Measurements from ENCODE around the gene OR7A5. TPM values are rescaled to one million over a fixed set of nuclear protein-coding genes. Genes with fewer than 3 reads are reported as not detected.

OR7A5 gene
- polyA plus RNA-seq, 1 of the 3 experiments (the other 2 are of a cell fraction): not detected

DNA sequence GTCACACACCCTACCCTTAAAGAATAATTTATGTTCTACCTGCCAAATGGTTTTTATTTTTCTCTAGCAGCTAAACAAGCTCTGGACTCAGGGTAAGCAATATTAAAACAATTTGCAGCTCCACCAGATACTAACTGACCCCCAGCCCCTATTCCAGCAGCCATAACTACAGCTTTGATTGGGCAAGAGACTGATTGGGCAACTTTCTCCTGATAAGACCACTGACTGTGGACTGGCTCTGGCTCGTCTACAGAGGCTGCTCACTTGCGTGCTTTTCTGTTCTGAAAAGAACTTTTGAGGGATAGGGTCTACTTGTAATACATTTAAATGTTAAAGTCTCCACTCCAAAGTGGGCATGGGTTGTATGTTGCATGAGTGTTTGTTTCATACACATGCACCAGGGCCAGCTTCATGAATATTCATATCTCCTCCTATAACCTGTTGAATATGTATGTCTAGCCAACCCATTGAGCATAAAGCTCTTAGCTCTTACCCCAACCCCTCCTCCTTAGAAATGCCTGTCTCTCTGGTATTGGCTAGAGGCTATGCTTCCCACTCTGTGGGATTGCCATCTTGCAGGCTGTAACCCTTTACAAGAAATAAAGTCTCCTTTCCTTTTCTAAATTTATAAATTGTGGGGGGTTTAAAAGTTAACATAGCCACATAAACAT is 19.9 kb downstream of the OR7A5 start:
- 4% methylated on average over 2 of the region's 2 CpGs for WGBS (ENCODE audit: low lambda C conversion rate)
- TF ChIP-seq EZH2phosphoT487 (IDR thresholded peaks at IDR 0.05; ENCODE audit: borderline replicate concordance, low read depth) (no peak), CHD2 (IDR thresholded peaks at IDR 0.05; ENCODE audit: low read length, partially characterized antibody) (no peak), YY1 (IDR thresholded peaks at IDR 0.05; ENCODE audit: low read depth) (no peak), SMC3 (IDR thresholded peaks at IDR 0.05; ENCODE audit: low read depth, low read length) (no peak)
- no peak overlapping the region for H2AFZ ChIP-seq (ENCODE audit: low read depth)
- no peak overlapping the region for H3K27ac ChIP-seq (ENCODE audit: low read depth in 2 of 2, low read length in 1 of 2)
- peaks cover 22% of the 10 kb centered on the region; the same call in 1 of the 2 replicates for H3K27me3 ChIP-seq (ENCODE audit: insufficient read depth)
- H3K36me3 ChIP-seq (replicated peaks in 1 of 2; ENCODE audit: control insufficient read depth in 1 of 2, insufficient read depth in 2 of 2, low read length in 1 of 2): no peaks in the 10 kb centered on the region
- ChIA-PET CTCF (no interaction called here), POLR2A (no interaction called here)
- no peak for DNase-seq
- H3K4me3 ChIP-seq (ENCODE audit: low read depth in 2 of 2, low read length in 1 of 2): no peak overlapping the region
- no peak overlapping the region for H3K9ac ChIP-seq
- H3K4me1 ChIP-seq (ENCODE audit: control insufficient read depth in 1 of 2, insufficient read depth in 2 of 2, low read depth in 1 of 2, low read length in 1 of 2): no peaks in the 10 kb centered on the region
- no peak overlapping the region for H3K4me2 ChIP-seq
- H4K20me1 ChIP-seq (ENCODE audit: insufficient read depth): no peaks in the 10 kb centered on the region
- no peaks in the 10 kb centered on the region for H3K9me2 ChIP-seq
- H3F3A ChIP-seq (replicated peaks; ENCODE audit: insufficient read depth): no peaks in the 10 kb centered on the region
- no peaks in the 10 kb centered on the region for H3K9me3 ChIP-seq
- no peaks in the 10 kb centered on the region for H3K79me2 ChIP-seq (ENCODE audit: insufficient read depth)

GRCh38 chr19:14809272-14810057 is 25.5 kb downstream of the OR7A5 start:
- H3K9me3 ChIP-seq: no peaks in the 10 kb centered on the region
- no peaks in the 10 kb centered on the region for H3K36me3 ChIP-seq (replicated peaks in 1 of 2; ENCODE audit: control insufficient read depth in 1 of 2, insufficient read depth in 2 of 2, low read length in 1 of 2)
- H3K4me2 ChIP-seq: no peak overlapping the region
- no peak overlapping the region for H3K9ac ChIP-seq
- no peaks in the 10 kb centered on the region for H3K79me2 ChIP-seq (ENCODE audit: insufficient read depth)
- ChIA-PET POLR2A (no interaction called here), CTCF (no interaction called here)
- no peak overlapping the region for H3K4me3 ChIP-seq (ENCODE audit: low read depth in 2 of 2, low read length in 1 of 2)
- H3K9me2 ChIP-seq: no peaks in the 10 kb centered on the region
- TF ChIP-seq JUND (IDR thresholded peaks at IDR 0.05): no peak
- no peak for TF ChIP-seq TEAD4 (IDR thresholded peaks at IDR 0.05; ENCODE audit: borderline replicate concordance, insufficient read depth)
- H3K27me3 ChIP-seq (ENCODE audit: insufficient read depth): peaks cover 33% of the 10 kb centered on the region; the same call in 1 of the 2 replicates
- no peaks in the 10 kb centered on the region for H3F3A ChIP-seq (replicated peaks; ENCODE audit: insufficient read depth)
- no peaks in the 10 kb centered on the region for H3K4me1 ChIP-seq (ENCODE audit: control insufficient read depth in 1 of 2, insufficient read depth in 2 of 2, low read depth in 1 of 2, low read length in 1 of 2)
- WGBS (ENCODE audit: low lambda C conversion rate): 3% methylated on average over 9 of the region's 9 CpGs
- no peaks in the 10 kb centered on the region for H4K20me1 ChIP-seq (ENCODE audit: insufficient read depth)
- DNase-seq: no peak
- H2AFZ ChIP-seq (ENCODE audit: low read depth): no peak overlapping the region
- no peak overlapping the region for H3K27ac ChIP-seq (ENCODE audit: low read depth in 2 of 2, low read length in 1 of 2)

DNA sequence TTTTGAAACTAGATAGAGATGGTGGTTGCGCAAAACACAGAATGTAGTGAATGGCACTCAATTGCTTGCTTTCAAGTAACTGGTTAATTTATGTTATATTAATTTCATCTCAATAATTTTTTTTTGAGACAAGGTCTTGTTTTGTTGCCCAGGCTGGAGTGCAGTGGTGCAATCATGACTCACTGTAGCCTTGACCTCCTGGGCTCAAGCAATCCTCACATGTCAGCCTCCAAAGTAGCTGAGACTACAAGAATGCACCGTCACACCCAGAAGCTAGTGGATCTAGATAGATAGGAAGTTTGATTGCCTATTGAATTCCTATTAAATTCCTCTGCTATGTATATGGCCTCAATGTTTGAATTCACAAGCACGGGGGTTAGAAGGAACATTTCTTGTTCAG is 30.2 kb downstream of the OR7A5 start:
- Histone ChIP-seq H2AFZ (ENCODE audit: low read depth) (no peak overlapping the region), H3K27ac (ENCODE audit: low read depth in 2 of 2, low read length in 1 of 2) (no peak overlapping the region), H4K20me1 (ENCODE audit: insufficient read depth) (no peaks in the 10 kb centered on the region), H3K9me3 (no peaks in the 10 kb centered on the region), H3F3A (replicated peaks; ENCODE audit: insufficient read depth) (no peaks in the 10 kb centered on the region), H3K27me3 (ENCODE audit: insufficient read depth) (peaks cover 24% of the 10 kb centered on the region; the same call in 1 of the 2 replicates), H3K4me3 (ENCODE audit: low read depth in 2 of 2, low read length in 1 of 2) (no peak overlapping the region), H3K9me2 (no peaks in the 10 kb centered on the region), H3K4me1 (ENCODE audit: control insufficient read depth in 1 of 2, insufficient read depth in 2 of 2, low read depth in 1 of 2, low read length in 1 of 2) (no peaks in the 10 kb centered on the region), H3K4me2 (no peak overlapping the region), H3K9ac (no peak overlapping the region), H3K36me3 (replicated peaks in 1 of 2; ENCODE audit: control insufficient read depth in 1 of 2, insufficient read depth in 2 of 2, low read length in 1 of 2) (no peaks in the 10 kb centered on the region), H3K79me2 (ENCODE audit: insufficient read depth) (no peaks in the 10 kb centered on the region)
- DNase-seq: no peak
- CTCF ChIA-PET: interaction anchor here (1.4 kb wide), 1 partner anchor 18 kb away, joined by 3 read pairs; no protein-coding TSS in a partner anchor
- WGBS (ENCODE audit: low lambda C conversion rate): 19% methylated on average over 3 of the region's 3 CpGs
- POLR2A ChIA-PET: no interaction called here
- TF ChIP-seq CHD2 (IDR thresholded peaks at IDR 0.05; ENCODE audit: low read length, partially characterized antibody): no peak
- no peak for TF ChIP-seq TCF12 (IDR thresholded peaks at IDR 0.05)
- TF ChIP-seq REST (IDR thresholded peaks at IDR 0.05; ENCODE audit: low read depth, low read length): no peak
- TF ChIP-seq NFIC (IDR thresholded peaks at IDR 0.05; ENCODE audit: borderline replicate concordance): no peak
- TF ChIP-seq, protein P1, sequence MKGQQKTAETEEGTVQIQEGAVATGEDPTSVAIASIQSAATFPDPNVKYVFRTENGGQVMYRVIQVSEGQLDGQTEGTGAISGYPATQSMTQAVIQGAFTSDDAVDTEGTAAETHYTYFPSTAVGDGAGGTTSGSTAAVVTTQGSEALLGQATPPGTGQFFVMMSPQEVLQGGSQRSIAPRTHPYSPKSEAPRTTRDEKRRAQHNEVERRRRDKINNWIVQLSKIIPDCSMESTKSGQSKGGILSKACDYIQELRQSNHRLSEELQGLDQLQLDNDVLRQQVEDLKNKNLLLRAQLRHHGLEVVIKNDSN (IDR thresholded peaks at IDR 0.05; ENCODE audit: borderline replicate concordance, low read depth): no peak
- TF ChIP-seq SIN3A (IDR thresholded peaks at IDR 0.05; ENCODE audit: borderline replicate concordance, low read depth, low read length): no peak
- no peak for TF ChIP-seq NRF1 (IDR thresholded peaks at IDR 0.05; ENCODE audit: low read depth, low read length)
- TF ChIP-seq EP300 (IDR thresholded peaks at IDR 0.05; ENCODE audit: borderline replicate concordance in 1 of 2, low read depth in 1 of 2, low read length in 1 of 2): no peak
- TF ChIP-seq, protein P2, sequence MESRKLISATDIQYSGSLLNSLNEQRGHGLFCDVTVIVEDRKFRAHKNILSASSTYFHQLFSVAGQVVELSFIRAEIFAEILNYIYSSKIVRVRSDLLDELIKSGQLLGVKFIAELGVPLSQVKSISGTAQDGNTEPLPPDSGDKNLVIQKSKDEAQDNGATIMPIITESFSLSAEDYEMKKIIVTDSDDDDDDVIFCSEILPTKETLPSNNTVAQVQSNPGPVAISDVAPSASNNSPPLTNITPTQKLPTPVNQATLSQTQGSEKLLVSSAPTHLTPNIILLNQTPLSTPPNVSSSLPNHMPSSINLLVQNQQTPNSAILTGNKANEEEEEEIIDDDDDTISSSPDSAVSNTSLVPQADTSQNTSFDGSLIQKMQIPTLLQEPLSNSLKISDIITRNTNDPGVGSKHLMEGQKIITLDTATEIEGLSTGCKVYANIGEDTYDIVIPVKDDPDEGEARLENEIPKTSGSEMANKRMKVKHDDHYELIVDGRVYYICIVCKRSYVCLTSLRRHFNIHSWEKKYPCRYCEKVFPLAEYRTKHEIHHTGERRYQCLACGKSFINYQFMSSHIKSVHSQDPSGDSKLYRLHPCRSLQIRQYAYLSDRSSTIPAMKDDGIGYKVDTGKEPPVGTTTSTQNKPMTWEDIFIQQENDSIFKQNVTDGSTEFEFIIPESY (IDR thresholded peaks at IDR 0.05; ENCODE audit: borderline replicate concordance, low read depth): no peak
- no peak for TF ChIP-seq YY1 (IDR thresholded peaks at IDR 0.05; ENCODE audit: low read depth)
